Bone marrow (tissue), 2 donors: ENCODE results near the gene YWHAG.
A peak's percentile ranks its signal among the peaks of the same experiment; 100 is the strongest.
"Not testable (repeated sequence)": the region's sequence is repeated elsewhere in the genome, so short reads cannot be mapped to it uniquely, and the experiment has no call there.

Experiments
- DNase-seq, 2 donors: peaks; one replicate each; lab custom pipeline; 2025; lab: John Stamatoyannopoulos, UW

The YWHAG gene

DNA sequence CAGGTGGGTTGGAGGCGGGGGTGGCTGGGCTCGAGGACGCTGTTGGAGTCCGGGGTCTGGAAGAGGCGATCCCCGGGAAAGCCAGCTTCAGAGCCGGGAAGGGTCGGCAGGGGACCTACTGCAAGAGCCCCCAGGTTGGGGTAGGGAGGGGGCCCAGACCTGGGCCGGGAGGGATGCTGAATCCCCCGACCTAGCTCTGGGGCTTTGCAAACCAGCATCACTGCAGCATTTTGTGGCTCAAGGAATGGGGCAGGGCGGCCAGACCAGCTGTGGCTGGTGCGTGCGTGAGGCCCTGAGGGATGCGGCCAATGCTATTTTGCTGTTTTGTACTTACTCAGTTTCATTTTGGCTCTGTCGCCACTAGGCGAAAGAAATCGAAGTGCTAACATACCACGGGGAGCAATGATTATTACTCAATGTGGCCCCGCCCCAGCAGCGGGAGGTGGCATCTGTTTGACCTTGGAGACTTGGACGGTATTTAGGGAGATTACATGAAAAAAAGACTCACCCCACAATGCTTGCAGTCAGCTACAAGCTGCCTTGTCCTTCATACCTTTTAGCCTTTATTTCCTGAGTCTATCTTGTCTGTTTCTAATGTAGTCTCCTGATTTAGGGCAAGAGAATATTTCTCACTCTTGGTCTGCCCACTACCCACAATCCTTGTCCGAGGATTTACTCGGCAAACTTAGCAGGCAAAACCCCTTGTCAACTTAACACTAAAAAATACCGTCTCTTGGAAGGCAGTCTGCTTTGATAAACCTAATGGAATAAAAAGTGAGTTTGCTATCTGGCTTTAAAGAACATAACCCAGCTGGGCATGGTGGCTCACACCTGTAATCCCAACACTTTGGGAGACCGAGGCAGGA, 40.1 kb downstream of the YWHAG start:
- peak; percentile 49 to 62 for DNase-seq

DNA sequence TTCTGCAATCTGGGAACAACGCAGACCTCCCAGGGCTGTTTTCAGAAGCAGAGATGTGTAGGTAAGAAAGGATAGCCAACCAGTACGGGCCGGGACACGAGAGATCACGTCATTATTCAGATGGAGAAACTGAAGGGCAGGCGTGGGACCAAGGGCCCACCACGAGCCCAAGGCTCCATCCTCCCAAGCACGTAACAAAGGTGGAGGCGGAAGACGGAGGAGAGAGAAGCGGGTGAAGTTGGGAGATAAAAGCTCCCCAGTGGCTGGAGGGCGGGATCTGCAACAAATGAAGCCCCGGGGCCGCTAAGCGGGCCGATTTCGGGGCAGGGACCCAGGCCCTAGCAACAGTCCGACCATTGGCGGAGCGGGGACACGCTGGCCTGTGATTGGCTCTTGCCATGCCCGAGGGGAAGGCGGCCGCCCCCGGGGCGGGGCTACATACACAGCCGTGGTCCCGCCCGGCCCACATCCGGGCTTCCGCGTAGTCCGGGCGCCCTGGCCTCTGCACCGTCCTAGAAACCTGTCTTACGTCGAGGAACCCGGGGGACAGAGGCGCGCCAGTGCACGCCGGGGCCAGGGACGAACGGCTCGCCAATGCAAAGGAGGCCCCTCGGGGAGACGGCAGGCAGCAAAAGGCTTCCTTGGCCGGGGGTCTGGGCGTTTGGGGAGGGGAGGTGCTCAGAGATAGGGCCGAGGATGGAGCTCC, 40.9 kb downstream of the YWHAG start:
- peak; percentile 70 to 91 for DNase-seq

- DNase-seq, result no peak
These were observed 41.6 kb downstream of the YWHAG start for GRCh38 chr7:76316984-76317781.

DNA sequence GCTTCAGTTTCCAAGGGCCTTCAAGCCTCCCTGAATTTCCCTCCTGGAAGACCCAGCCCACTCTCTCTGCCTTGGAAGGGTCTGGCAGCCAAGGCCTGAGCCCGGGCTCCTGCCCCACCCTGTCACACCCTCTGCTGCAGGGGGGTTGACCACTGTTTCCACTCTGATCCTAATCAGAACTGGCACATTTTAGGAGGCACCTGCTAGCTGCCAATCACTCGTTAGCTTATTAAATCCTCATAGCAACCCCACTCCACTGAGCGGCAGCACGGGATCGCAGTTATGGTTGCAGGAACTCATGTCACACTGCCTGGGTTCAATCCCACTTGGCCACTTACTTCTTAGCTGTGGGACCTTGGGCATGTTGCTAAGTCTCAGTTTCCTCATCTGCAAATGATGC, 43.4 kb downstream of the YWHAG start:
- no peak for DNase-seq

GRCh38 chr7:76314740-76315139, 44.1 kb downstream of the YWHAG start:
- not testable (repeated sequence) for DNase-seq

- DNase-seq, result peak; percentile 82 to 92
These were observed 44.6 kb downstream of the YWHAG start for GRCh38 chr7:76314042-76314721.

GRCh38 chr7:76311838-76312237, 47.0 kb downstream of the YWHAG start:
- DNase-seq, result not testable (repeated sequence)

DNA sequence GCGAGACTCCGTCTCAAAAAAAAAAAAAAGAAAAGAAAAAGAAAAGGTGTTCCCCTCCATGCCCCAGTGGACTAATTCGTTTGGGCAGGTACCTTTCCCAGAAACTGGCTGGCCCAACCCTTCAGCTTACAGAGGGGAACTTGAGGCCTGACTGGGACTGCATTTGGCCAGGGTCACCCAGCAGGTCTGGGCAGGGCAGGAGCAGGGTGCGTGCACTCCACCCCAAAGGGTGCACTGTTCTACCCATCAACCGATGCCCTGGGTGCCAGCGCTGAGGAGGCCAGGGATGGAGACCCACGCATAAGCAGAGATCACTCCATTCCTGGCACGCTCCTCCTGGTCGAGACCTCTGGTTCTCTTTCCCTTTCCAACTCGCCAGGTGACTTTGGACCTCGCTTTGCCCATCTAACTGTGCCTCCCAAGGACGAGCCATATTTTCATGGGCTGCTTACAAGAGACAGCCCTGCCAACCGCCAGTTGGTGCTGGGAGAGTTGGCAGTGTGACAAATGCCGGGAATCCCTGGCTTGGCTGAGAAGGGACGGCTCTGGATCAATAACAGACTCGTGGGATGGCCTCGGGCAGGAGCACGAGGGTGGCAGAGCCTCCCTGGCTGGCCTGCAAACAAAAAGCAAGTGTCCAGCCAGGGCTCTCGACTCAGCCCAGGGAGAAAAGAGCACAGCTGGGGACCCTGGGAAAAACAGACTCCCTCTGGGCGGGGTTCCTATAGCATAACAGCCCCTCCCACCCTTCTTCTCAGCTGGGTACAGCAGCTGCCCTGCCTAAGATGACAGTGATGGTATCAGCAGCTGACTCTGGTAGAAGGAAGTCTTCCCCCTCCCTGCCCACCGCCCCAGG, 48.5 kb downstream of the YWHAG start:
- peak in 1 of 2 donors; percentile 45 for DNase-seq

DNA sequence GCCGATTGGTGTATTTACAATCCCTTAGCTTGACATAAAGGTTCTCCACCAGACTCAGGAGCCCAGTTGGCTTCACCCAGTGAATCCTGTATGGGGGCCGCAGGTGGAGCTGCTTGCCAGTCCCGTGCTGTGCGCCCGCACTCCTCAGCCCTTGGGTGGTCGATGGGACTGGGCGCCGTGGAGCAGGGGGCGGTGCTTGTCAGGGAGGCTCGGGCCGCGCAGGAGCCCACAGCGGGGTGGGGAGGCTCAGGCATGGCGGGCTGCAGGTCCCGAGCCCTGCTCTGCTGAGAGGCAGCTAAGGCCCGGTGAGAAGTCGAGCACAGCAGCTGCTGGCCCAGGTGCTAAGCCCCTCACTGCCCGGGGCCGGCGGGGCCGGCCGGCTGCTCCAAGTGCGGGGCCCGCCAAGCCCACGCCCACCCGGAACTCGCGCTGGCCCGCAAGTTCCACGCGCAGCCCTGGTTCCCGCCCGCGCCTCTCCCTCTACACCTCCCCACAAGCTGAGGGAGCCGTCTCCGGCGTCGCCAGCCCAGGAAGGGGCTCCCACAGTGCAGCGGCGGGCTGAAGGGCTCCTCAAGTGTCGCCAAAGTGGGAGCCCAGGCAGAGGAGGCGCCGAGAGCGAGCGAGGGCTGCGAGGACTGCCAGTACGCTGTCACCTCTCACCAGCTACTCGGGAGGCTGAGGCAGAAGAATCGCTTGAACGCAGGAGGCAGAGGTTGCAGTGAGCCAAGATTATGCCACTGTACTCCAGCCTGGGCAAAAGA, 49.3 kb downstream of the YWHAG start:
- DNase-seq, result not testable (repeated sequence)

DNA sequence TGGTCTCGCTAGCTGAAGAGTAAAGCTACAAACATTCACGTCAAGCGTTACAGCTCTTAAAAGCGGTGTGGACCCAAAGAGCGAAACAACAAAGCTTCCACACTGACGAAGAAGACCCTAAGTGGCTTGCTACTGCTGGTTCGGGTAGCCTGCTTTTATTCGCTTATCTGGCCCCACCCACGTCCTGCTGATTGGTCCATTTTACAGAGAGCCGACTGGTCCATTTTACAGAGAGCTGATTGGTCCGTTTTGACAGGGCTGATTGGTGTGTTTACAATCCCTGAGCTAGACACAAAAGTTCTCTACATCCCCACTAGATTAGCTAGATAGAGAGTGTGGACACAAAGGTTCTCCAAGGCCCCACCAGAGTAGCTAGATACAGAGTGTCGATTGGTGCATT, 49.9 kb downstream of the YWHAG start:
- DNase-seq, result not testable (repeated sequence)

DNA sequence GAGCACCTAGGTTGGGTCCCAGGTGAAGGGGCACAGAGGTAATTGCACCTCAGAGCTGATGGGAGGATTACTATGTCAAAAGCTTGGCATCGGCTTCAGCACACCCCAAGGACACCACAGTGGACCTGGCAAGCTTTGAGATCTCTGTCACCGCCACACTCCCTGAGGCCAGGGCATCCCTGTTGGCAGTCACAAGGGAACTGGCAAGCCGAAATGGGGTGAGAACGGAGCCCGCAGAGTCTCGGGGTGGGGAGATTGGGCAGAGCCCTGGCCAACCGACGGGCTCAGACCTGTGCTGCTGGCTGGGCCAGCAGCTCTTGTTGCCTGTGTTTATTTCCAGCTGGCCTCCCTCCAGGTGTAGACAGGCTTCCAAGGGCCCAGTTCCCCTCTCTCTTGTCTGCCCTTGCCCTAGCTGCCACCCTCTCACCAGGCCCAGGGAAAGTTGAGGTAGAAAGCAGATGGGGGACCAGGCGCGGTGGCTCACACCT, 53.9 kb downstream of the YWHAG start:
- no peak for DNase-seq

DNA sequence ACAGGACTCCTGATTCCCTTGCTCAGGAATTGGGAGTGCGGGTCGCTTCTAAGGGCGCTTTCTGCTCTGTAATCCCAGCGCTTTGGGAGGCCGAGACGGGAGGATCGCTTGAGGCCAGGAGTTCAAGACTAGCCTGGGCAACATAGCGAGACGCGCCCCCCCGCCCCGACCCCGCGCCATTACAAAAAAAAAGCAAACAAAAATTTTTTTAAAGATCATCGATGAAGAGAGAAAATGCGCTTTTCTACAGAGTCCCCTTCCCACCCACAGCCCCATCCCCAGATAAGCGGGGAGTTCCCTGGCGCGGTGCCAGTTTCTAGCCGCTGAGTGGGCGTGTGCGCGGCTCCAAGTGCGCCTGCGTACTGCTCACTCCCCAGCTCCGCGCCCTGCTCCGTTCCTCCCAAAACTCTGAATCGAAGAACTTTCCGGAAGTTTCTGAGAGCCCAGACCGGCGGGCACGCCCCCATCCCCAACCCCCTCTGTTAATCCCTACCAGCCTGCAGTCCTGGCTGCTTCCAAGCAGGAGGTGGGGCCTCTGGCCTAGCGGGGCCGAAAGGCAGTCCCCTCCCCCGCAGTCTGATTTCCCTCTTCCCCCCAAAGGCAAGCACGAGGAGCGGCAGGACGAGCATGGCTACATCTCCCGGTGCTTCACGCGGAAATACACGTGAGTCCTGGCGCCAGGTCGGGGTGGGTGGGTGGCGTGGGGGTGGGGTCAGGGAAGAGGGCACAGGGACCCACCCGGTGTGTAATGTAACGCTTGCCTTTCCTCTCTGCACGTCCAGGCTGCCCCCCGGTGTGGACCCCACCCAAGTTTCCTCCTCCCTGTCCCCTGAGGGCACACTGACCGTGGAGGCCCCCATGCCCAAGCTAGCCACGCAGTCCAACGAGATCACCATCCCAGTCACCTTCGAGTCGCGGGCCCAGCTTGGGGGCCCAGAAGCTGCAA, 55.3 kb downstream of the YWHAG start:
- DNase-seq, result peak; percentile 57 to 70

DNA sequence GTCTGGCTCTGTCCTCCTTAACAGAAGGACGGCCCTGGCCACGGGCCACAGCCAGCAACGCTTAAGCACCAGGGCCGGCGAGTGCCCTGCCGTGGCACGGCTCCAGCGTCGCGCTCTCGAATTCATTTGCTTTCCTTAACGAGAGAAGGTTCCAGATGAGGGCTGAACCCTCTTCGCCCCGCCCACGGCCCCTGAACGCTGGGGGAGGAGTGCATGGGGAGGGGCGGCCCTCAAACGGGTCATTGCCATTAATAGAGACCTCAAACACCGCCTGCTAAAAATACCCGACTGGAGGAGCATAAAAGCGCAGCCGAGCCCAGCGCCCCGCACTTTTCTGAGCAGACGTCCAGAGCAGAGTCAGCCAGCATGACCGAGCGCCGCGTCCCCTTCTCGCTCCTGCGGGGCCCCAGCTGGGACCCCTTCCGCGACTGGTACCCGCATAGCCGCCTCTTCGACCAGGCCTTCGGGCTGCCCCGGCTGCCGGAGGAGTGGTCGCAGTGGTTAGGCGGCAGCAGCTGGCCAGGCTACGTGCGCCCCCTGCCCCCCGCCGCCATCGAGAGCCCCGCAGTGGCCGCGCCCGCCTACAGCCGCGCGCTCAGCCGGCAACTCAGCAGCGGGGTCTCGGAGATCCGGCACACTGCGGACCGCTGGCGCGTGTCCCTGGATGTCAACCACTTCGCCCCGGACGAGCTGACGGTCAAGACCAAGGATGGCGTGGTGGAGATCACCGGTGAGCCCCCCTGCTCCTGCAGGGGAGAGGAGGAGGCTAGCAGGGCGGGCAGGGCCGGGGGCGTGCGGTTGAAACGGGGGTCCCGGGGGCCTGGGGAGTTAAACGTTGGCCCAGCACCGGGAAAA, 56.2 kb downstream of the YWHAG start, which contains the start of gene HSPB1:
Gene HSPB1, plus strand, starts transcription at position 327 of the 855 bp plus-strand sequence. Its CDS starts 40 bp downstream, at position 367.
- peak; percentile 53 to 88 for DNase-seq

DNA sequence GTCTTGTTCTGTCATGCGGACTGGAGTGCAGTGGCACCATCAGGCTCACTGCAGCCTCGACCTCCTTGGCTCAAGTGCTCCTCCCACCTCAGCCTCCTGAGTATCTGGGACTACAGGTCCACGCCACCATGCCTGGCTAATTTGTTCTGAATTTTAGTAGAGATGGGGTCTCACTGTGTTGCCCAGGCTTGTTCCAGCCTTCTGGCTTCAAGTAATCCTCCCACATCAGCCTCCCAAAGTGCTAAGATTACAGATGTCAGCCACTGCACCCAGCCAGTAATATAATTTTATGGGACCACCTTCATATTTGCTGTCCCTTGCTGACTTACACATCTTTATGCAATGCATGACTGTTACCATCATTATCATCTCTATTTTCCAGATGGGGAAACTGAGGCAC, 57.8 kb downstream of the YWHAG start:
- no peak for DNase-seq

DNA sequence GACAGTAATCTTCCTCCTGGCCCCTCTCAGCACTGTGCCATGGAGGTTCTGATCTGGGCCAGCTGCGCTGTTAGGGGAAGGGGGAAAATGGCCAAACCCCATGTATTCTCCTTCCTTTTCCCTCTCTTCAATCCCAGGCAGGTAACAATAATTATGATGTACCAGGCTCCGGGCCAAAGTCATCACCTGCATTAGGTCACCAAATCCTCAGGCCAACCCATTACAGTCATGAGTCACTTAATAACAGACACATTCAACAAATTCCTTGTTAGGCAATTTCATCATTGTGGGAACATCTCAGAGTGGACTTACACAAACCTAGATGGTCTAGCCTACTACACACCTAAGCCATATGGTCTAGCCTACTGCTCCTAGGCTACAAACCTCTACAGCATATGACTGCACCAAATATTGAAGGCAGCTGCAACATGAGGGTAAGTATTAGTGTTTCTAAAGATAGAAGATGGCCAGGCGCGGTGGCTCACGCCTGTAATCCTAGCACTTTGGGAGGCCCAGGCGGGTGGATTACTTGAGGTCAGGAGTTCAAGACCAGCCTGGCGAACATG, 58.5 kb downstream of the YWHAG start:
- DNase-seq, result no peak

GRCh38 chr7:76296743-76297740, 61.7 kb downstream of the YWHAG start:
- no peak for DNase-seq
